Ishikawa (cell line): ENCODE measurements around the gene CD82.
A peak's percentile ranks its signal among the peaks of the same experiment; 100 is the strongest.

ENCODE experiments used
- CEBPB ChIP-seq: IDR thresholded peaks from 2 replicates; pipeline ENCODE4 v1.6.1; 2012
- CREB1 ChIP-seq: IDR thresholded peaks from 2 replicates; pipeline ENCODE4 v1.6.1; 2012; ENCODE audit warnings: low read depth
- EGR1 ChIP-seq: IDR thresholded peaks from 2 replicates; pipeline ENCODE4 v1.6.1; 2012
- EP300 ChIP-seq: IDR thresholded peaks from 2 replicates; pipeline ENCODE4 v1.6.1; 2012; ENCODE audit warnings: borderline replicate concordance
- MAX ChIP-seq: IDR thresholded peaks from 2 replicates; pipeline ENCODE4 v1.6.1; 2012
- RAD21 ChIP-seq: IDR thresholded peaks from 2 replicates; pipeline ENCODE4 v1.6.1; 2012; ENCODE audit warnings: low read depth
- REST ChIP-seq: IDR thresholded peaks from 2 replicates; pipeline ENCODE4 v1.6.1; 2012; ENCODE audit warnings: low read depth, mild to moderate bottlenecking
- TAF1 ChIP-seq: IDR thresholded peaks from 2 replicates; pipeline ENCODE4 v1.6.1; 2012; ENCODE audit warnings: low read depth, mild to moderate bottlenecking
- TCF12 ChIP-seq: IDR thresholded peaks from 2 replicates; pipeline ENCODE4 v1.6.1; 2012; ENCODE audit warnings: low read depth
- TEAD4 ChIP-seq: IDR thresholded peaks from 2 replicates; pipeline ENCODE4 v1.6.1; 2012
- YY1 ChIP-seq: IDR thresholded peaks from 2 replicates; pipeline ENCODE4 v1.6.1; 2012; ENCODE audit warnings: low read depth
- ZBTB7A ChIP-seq: IDR thresholded peaks from 2 replicates; pipeline ENCODE4 v1.6.1; 2012; ENCODE audit warnings: low read depth

- TF ChIP-seq RAD21 (peak; percentile 14; the same call in 1 of the 2 replicates), CEBPB (no peak), REST (no peak), TEAD4 (no peak), CREB1 (no peak), TAF1 (no peak), EP300 (no peak), MAX (no peak), TCF12 (no peak), YY1 (no peak), ZBTB7A (no peak), EGR1 (no peak)
These were observed 68.2 kb downstream of the CD82 start for GRCh38 chr11:44633641-44634040.
